Activated naive CD4-positive, alpha-beta T cell treated with anti-CD3 and anti-CD28 coated beads, Interleukin-2, amount 50 U/mL, for 16 hours (primary cell): ENCODE measurements around the gene PCNX1.
"Not testable (repeated sequence)": the region's sequence is repeated elsewhere in the genome, so short reads cannot be mapped to it uniquely, and the experiment has no call there.

Experiments
- DNase-seq: peaks from one replicate; pipeline ENCODE4 v3.0.0-alpha.2; 2020

Gene PCNX1

GRCh38 chr14:71022012-71022869 lies 115.0 kb downstream of the PCNX1 start:
- no peak for DNase-seq

- no peak for DNase-seq
These were observed 115.7 kb downstream of the PCNX1 start for GRCh38 chr14:71022939-71023338.

- no peak for DNase-seq
These were observed 122.0 kb downstream of the PCNX1 start for GRCh38 chr14:71029236-71029781.

GRCh38 chr14:71031000-71031399 lies 123.7 kb downstream of the PCNX1 start:
- DNase-seq, result no peak

GRCh38 chr14:71036433-71036832 lies 129.2 kb downstream of the PCNX1 start:
- DNase-seq, result no peak

- no peak for DNase-seq
These were observed 141.1 kb downstream of the PCNX1 start for GRCh38 chr14:71048393-71048792.

- no peak for DNase-seq
These were observed 142.3 kb downstream of the PCNX1 start for GRCh38 chr14:71049435-71050133.

GRCh38 chr14:71050227-71050823 lies 143.1 kb downstream of the PCNX1 start:
- no peak for DNase-seq

GRCh38 chr14:71054706-71055105 lies 147.4 kb downstream of the PCNX1 start:
- DNase-seq, result no peak

GRCh38 chr14:71056168-71056567 lies 148.9 kb downstream of the PCNX1 start:
- no peak for DNase-seq

GRCh38 chr14:71060274-71060673 lies 153.0 kb downstream of the PCNX1 start:
- DNase-seq, result no peak

- no peak for DNase-seq
These were observed 153.7 kb downstream of the PCNX1 start for GRCh38 chr14:71060825-71061455.

GRCh38 chr14:71061458-71061857 lies 154.2 kb downstream of the PCNX1 start:
- DNase-seq, result no peak

GRCh38 chr14:71062581-71063303 lies 155.5 kb downstream of the PCNX1 start:
- no peak for DNase-seq

GRCh38 chr14:71063351-71063750 lies 156.1 kb downstream of the PCNX1 start:
- DNase-seq, result no peak

- DNase-seq, result not testable (repeated sequence)
These were observed 157.5 kb downstream of the PCNX1 start for GRCh38 chr14:71064747-71065146.

- no peak for DNase-seq
These were observed 162.9 kb downstream of the PCNX1 start for GRCh38 chr14:71070169-71070568.

GRCh38 chr14:71071042-71071441 lies 163.8 kb downstream of the PCNX1 start:
- no peak for DNase-seq

- no peak for DNase-seq
These were observed 169.3 kb downstream of the PCNX1 start for GRCh38 chr14:71076462-71077092.

GRCh38 chr14:71078500-71078899 lies 171.2 kb downstream of the PCNX1 start:
- DNase-seq, result no peak

GRCh38 chr14:71086567-71086966 lies 179.3 kb downstream of the PCNX1 start:
- no peak for DNase-seq

- no peak for DNase-seq
These were observed 182.7 kb downstream of the PCNX1 start for GRCh38 chr14:71089971-71090370.
